DMS53 (cell line): ENCODE results near the gene POU2AF1.
A peak's percentile ranks its signal among the peaks of the same experiment; 100 is the strongest.

Source experiments
- DNase-seq: peaks from one replicate; lab custom pipeline; 2025; lab: John Stamatoyannopoulos, UW

POU2AF1 gene

DNA sequence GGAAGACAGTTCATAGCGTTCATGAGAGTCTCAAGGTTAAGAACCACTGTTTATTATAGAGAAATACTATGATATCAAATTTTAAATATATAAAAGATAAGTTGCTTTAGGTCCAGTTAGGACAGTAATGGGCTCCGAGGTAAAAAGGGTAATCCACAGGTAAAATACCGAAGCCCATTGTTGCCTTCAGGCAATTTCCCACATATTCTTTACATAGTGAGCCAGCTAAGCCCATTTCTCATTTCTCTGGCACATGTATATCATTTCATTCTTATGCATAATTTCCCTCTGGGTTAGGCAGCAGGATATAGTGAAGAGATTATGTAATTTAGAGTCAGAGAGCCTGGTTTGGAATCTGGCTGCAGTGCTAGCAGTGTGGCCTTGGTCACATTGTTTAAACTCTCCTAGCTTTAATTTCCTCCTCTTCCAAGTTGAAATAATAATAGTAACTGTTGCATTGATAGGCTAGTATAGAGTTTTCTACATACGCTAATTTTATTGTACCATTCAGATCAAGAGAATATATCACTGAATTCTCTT, 7.6 kb upstream of the POU2AF1 start:
- no peak for DNase-seq

DNA sequence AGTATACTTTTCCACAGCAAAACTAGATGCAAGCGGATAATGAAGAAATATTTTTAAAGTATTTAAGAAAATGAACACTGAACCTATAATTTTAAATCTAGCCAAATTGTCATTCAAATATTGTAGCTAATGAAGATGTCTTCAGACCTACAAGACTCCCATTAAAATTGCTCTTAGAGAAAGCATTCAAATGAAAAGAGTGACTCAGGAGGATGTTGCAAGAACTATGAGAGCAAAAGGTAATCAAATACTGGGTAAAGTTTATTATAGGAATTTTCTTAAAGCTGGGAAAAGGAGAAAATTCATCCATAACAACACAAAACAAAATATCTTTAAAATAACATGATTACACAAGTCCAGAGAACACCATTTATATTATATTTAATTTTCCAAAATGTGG, 5.4 kb upstream of the POU2AF1 start:
- DNase-seq: no peak

DNA sequence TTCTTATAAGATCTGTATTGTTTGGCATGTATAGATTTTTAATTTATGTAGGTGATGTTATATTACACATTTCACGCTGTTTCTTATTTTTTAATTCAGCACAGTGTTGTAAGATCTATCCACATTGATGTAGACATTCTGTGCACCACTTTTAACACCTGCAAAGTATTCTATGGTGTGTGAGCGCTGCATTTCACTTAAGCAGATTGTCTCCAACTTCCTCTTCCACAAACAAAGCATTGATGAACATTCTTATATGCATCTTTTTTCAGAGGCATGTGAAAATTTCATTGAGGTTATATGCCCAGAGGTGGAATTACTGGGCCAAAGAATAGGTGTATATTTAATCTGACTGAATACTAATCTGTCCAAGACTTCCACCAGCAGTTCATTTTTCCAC, 3.4 kb upstream of the POU2AF1 start:
- no peak for DNase-seq

- DNase-seq: peak; percentile 69
These were observed 594 bp upstream of the POU2AF1 start for GRCh38 chr11:111379602-111380136.

GRCh38 chr11:111378185-111378860, 752 bp downstream of the POU2AF1 start:
- DNase-seq: no peak

- DNase-seq: no peak
These were observed 2.7 kb downstream of the POU2AF1 start for GRCh38 chr11:111376181-111376871.

DNA sequence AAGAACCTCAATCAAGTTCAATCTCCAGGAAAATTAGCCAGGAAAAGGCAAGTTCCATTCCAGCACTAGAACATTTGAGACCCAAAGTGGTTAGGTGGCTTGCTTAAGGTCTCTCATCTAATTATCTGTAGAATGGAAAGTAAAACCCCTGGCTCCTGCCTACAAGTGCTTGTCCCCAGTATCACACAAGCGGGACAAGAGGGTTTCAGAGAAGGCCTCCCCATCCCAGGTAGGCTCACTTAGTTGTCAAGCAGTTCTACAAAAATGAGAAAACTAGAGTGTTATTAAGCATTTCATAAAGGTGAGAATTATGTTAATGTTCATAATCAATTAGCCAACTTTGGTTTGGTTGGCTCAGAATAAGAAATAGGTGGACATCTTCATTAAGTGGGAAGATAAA, 5.5 kb downstream of the POU2AF1 start:
- DNase-seq: no peak

DNA sequence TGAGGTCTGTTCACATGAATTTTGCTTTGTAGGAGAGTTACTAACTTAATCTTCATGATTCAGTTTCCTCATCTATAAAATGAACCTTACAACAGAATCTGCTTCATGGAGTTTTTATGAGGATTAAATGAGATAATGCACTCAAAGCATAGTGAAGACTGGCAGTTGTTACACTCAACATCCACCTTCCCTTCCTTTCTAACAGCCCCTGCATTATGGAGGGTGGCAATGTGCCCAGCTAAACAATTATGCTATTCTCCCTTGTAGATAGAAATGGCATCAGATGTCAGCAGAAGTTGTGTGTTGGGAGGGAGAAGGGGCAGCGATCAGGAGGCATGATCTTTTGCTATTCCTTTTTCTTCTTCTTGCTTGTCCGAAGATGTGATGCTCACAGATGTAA, 6.5 kb downstream of the POU2AF1 start:
- no peak for DNase-seq

DNA sequence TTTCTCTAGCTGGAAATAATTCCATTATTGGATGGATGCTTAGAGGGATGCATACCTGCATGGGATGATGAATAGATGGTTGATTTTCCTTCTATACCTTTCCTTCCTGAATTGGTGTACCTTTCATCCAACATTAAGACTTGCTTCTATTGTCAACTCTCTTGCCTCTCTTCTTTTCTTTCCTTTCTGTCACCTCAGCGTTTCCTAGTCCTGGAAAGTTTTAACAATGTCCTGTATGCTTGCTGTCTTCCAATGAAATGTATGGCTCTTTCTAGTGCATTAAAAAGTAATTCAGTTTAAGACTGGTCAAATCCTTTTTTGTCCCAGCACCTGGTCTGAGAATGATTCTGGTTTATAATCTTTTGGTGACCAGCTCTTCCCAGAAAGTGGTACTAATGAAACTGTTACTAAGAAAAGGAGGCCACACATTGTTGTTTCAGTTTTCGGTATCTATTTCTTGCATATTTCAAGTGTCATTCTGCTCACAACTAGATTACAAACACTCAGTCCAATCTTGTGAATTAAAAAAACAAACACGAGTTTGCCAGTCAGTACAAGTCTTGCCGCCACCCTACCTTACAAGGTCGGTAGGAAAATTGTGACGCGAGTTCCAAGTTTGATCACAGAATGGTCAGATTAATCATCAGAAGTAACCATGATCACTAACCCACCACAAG, 8.0 kb downstream of the POU2AF1 start:
- no peak for DNase-seq

GRCh38 chr11:111370270-111370901, 8.7 kb downstream of the POU2AF1 start:
- DNase-seq: no peak

GRCh38 chr11:111368285-111368560, 10.9 kb downstream of the POU2AF1 start:
- DNase-seq: no peak

GRCh38 chr11:111367411-111368284, 11.4 kb downstream of the POU2AF1 start:
- peak; percentile 28 for DNase-seq

DNA sequence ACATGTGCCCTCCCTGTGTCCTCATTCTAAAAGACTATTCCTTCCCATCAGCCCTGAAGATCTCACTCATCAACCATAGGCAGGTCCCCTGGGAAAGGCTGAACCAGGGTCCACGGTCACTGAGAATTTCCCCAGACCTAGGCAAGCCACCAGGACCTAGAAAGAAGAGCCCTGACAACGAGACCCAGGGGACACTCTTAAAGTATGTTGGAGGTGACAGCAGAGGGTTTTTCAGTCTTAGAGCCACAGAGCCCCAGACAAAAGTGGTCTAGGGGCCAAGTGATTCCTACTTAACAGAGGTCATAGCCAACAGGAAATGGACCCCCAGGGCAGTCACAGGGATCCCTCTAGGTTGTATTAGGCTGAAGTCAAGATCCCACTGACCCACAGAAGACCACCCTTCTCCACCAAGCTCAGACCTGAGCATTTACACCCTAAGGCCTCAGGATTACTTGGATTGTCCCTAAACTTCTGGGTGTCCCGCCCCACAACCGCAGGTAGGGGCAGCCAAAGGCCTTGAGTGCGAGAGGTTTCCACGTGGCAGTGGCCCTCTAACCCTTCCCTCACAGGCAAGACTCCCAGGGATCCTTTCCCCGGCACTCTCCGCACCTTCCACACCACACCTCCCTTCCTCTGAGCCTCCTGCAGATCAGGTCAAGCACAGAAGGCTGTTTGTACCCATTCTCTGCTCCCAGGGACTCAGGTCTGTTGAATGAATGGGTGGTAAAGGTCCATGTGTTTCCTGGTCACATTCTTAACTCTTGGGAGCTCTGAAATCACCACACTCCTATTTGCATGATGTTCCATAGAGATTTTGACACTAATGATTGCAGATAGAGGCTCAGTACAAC, 12.3 kb downstream of the POU2AF1 start:
- no peak for DNase-seq

DNA sequence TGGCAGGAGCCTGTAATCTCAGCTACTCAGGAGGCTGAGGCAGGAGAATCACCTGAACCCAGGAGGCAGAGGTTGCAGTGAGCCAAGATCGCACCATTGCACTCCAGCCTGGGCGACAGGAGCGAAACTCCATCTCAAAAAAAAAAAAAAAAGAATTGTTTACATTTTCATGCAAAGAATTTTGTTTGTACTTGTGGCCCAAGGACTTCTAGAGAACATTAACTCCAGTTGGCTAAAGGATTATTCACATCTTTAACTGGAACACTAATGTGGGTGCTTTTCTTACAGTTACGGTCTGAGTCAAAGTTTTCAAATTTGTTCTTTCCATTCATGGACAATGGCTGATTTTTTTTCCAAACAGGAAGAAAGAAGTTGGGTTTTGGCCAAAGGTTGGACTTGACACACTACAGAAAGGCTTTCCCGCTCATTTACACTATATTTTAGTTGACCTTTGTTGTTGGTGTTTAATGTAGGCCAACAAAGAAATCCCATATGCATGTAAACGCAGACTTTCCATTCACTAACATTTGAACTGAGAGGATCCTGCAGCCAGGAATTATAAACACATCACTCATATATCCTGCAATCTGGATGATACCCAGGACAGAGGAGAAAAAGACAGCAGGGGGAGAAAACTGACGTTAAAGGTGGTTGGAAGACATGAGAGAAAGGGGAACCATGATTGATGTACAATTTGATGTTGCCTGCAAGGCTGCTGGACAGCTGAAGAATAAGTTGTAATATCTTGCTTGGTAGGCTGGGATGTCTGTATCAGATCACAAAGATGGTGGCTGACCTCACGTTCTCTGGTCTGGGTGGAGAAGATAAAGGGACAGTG, 13.1 kb downstream of the POU2AF1 start:
- DNase-seq: no peak

DNA sequence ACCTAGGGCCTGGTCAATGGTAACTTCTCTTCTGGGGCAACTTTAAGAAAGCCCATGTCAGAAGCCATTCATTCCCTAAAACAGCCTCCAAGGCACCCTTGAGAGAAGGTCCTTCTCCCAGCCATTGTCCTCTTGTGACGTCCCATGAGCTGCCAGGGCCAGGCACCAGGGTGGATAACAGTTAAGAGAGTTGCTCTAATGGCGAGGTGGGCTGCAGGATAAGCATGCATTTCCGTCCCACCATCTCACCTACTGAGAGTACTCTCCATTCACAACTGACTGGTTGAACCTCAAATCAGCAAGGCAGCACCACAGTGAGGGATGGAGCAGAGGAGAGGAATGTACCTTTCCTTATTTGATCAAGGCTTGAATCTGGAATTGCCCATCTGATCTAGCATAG, 14.6 kb downstream of the POU2AF1 start:
- DNase-seq: no peak

- no peak for DNase-seq
These were observed 15.1 kb downstream of the POU2AF1 start for GRCh38 chr11:111363985-111364384.

DNA sequence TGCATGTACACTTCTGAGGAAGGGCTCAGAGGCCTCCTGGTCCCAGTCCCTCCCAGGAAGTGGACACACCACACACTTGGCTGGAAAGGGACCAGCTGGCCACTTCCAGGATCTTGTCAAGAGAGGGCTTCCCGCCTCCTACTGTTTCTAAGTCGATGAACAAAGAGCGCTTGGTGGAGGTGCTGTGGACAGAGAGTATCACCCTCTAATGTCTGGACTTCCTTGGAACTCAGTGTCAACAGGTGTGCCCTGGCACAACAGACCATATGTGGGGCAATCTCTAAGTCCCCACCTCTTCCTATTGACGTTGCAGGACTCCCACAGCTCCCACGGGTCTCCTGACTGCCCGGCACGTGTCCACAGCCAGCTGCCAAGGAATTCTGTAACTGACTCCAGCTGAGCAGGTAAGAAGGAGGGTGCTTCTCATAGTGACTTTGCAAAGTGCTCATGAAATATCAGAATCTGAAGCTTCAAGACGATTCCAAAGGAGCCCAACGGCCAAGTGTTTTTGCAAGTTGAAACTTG, 16.1 kb downstream of the POU2AF1 start:
- peak; percentile 52 for DNase-seq

GRCh38 chr11:111361874-111362273, 17.2 kb downstream of the POU2AF1 start:
- DNase-seq: no peak

GRCh38 chr11:111361052-111361801, 17.8 kb downstream of the POU2AF1 start:
- DNase-seq: no peak
